ENCODE measurements around the gene P2RX6.

Gene P2RX6

DNA sequence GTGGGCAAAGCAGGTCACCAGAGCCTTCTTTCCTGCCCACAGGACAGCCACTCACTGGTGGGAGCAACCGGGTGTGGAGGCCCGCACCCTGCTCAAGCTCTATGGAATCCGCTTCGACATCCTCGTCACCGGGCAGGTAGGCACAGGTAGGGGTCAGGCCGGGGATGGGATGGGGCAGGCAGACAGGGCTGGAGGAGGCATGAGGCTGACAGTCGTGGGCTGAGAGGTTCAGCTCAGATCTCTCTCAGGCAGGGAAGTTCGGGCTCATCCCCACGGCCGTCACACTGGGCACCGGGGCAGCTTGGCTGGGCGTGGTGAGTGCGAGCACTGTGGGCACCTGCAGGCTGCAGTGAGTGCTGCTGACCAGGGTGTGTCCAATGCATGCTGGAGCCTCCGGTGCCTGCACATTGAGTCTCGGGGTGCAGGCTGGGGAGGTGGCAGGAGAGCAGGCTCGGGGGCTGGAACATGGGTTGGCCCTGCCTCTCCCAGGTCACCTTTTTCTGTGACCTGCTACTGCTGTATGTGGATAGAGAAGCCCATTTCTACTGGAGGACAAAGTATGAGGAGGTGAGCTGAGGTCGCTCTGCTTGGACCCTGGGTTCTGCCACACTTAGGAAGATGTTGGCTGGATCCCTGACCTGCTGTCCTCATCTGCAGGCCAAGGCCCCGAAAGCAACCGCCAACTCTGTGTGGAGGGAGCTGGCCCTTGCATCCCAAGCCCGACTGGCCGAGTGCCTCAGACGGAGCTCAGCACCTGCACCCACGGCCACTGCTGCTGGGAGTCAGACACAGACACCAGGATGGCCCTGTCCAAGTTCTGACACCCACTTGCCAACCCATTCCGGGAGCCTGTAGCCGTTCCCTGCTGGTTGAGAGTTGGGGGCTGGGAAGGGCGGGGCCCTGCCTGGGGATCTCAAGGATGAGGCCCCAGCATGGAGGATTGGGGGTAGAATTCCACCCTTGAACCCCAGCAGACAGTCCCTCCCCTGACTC lies 11.1 kb downstream of the P2RX6 start:
- TF ChIP-seq FOXP2 (optimal IDR thresholded peaks at IDR 0.05; ENCODE audit: borderline replicate concordance, extremely low read depth, extremely low read length, insufficient read depth), result no peak
- TF ChIP-seq TAF1 (IDR thresholded peaks at IDR 0.05; ENCODE audit: borderline replicate concordance, insufficient read depth, low read length), result no peak

DNA sequence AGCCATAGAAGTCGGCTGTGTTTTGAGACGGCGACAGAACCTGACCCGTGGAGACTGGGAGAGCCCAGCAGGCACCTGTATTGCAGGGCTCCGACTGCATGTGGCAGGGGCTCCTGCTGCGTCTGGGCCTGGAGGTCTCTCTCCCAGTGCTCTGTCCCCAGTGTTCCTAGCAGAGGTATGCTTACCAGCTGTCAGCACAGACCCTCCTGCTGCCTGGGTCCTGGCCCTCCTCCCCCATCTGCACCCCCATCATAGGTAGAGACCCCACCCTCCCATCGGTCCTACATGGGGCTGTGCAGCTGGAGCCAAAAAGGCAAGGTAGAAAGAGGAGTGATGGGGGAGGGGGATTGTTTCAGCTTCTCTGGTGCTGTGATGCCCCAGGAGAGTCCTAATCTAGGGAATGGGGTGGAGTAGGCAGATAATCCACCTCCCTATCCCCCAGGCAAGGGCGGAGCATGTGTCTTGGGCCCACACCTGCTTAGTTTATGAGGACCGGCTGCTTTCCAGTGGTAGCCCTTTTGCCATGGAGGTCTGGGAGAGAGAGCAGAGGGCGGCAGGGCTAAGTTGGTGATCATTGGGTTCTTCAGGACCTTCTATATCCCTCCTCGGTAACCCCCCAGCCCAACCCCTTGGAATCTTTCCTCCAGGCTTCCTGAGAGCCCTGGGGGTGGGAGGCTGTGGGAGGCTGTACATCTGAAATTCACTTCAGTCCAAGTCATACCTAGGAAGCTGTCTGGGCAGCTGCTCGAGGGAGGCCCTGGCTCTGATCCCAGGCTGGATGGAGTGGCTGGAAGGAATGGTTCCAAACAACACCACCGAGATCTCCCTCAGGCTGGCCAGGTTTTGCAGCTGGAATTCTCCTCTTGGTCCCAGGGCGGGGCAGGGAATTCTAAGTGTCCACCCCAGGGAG lies 12.1 kb downstream of the P2RX6 start:
- no peak for TF ChIP-seq FOXP2 (optimal IDR thresholded peaks at IDR 0.05; ENCODE audit: borderline replicate concordance, extremely low read depth, extremely low read length, insufficient read depth)
- no peak for TF ChIP-seq POLR2AphosphoS5 (IDR thresholded peaks at IDR 0.05; ENCODE audit: low read depth, low read length)
- TF ChIP-seq, protein P1, sequence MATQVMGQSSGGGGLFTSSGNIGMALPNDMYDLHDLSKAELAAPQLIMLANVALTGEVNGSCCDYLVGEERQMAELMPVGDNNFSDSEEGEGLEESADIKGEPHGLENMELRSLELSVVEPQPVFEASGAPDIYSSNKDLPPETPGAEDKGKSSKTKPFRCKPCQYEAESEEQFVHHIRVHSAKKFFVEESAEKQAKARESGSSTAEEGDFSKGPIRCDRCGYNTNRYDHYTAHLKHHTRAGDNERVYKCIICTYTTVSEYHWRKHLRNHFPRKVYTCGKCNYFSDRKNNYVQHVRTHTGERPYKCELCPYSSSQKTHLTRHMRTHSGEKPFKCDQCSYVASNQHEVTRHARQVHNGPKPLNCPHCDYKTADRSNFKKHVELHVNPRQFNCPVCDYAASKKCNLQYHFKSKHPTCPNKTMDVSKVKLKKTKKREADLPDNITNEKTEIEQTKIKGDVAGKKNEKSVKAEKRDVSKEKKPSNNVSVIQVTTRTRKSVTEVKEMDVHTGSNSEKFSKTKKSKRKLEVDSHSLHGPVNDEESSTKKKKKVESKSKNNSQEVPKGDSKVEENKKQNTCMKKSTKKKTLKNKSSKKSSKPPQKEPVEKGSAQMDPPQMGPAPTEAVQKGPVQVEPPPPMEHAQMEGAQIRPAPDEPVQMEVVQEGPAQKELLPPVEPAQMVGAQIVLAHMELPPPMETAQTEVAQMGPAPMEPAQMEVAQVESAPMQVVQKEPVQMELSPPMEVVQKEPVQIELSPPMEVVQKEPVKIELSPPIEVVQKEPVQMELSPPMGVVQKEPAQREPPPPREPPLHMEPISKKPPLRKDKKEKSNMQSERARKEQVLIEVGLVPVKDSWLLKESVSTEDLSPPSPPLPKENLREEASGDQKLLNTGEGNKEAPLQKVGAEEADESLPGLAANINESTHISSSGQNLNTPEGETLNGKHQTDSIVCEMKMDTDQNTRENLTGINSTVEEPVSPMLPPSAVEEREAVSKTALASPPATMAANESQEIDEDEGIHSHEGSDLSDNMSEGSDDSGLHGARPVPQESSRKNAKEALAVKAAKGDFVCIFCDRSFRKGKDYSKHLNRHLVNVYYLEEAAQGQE (IDR thresholded peaks at IDR 0.05; ENCODE audit: insufficient read depth in 1 of 2, low read depth in 2 of 2, low read length in 2 of 2), result no peak
- no peak for TF ChIP-seq SIN3A (IDR thresholded peaks at IDR 0.05; ENCODE audit: borderline replicate concordance, insufficient read depth, low read length)
- TF ChIP-seq TAF1 (IDR thresholded peaks at IDR 0.05; ENCODE audit: borderline replicate concordance, insufficient read depth, low read length), result no peak

DNA sequence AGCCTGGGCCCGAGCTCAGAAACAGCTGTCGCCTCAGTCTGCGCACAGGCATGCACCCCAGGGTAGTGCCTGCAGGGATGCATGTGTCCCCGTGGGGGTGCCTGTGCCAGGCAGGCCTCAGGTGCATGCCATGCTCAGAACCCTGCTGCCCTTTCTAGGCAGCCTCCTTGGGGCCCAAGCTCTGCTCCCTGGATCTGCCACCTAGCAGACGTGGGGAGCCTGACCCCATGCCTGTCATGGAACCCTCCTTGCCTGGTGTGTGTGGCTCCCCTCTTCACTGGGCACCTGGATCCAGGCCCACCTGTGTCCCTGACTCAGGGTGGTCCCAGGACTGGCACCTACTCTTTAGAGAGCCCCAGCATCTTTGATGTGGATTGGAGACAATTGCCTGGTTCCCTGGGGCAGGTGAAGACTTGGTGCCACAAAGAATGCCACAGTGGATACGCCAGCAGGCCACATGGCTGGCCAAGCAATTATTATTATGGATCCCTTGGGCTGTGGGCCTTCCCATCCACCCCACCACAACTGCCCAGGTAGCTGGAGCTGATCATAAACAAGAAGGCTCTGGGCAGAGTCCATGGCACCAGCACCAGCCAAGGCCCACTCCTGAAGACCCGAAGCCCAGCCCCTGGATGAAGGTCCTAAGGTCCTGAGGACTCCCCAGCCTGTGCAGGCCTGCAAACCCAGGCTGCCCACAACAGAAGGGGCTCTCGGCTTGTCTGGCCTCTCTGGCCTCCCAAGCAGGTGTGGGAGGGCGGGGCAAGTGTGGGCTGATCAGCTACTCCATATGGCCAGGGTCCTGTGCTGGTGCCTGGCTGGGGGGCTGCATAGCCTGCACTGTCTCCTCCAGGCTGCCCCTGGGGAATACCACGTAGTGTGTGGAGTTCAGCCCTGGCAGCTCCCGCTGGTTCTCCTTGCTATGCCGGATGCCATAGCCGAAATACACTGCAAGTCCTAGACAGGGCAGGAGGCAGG lies 13.6 kb downstream of the P2RX6 start:
- TF ChIP-seq TAF1 (IDR thresholded peaks at IDR 0.05; ENCODE audit: borderline replicate concordance, insufficient read depth, low read length), result no peak
- TF ChIP-seq, protein P1 (IDR thresholded peaks at IDR 0.05; ENCODE audit: insufficient read depth in 1 of 2, low read depth in 2 of 2, low read length in 2 of 2), result no peak
- no peak for TF ChIP-seq POLR2AphosphoS5 (IDR thresholded peaks at IDR 0.05; ENCODE audit: low read depth, low read length)
- TF ChIP-seq SIN3A (IDR thresholded peaks at IDR 0.05; ENCODE audit: borderline replicate concordance, insufficient read depth, low read length), result no peak

DNA sequence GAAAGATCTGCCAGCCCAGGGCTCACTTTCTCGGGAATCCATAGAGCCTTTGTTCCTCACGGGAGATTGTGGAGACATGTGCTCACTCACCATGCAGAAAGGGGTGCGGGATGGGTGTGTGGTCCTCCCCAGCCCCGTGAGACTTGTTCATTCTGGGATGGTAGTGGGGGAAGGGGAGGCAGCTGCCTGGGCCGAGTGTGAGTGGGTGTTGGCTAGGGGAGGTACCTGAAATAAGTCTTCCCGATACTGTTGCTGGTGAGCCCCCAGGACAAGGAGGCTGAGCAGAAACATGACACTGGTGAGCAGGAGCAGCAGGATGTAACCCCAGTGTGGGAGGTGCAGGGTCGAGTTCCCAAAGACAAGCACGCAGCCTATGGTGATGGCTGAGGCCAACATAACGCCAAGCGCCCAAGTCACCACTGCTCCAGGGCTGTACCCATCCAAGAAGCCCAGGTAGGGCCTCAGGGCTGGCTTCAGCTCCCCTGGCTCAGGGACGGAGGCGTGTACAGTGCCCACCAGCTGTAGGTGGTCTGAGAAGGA lies 14.6 kb downstream of the P2RX6 start:
- no peak for TF ChIP-seq TAF1 (IDR thresholded peaks at IDR 0.05; ENCODE audit: borderline replicate concordance, insufficient read depth, low read length)
- no peak for TF ChIP-seq POLR2AphosphoS5 (IDR thresholded peaks at IDR 0.05; ENCODE audit: low read depth, low read length)
- no peak for TF ChIP-seq SIN3A (IDR thresholded peaks at IDR 0.05; ENCODE audit: borderline replicate concordance, insufficient read depth, low read length)
- TF ChIP-seq, protein P1 (IDR thresholded peaks at IDR 0.05; ENCODE audit: insufficient read depth in 1 of 2, low read depth in 2 of 2, low read length in 2 of 2), result no peak
